Colonic mucosa (tissue), 4 donors: Measurements from ENCODE around the gene RAPGEF6. TPM values are rescaled to one million over a fixed set of nuclear protein-coding genes. Genes with fewer than 3 reads are reported as not detected.

Experiments used
- DNase-seq: peaks from one replicate; pipeline ENCODE4 v3.0.0-alpha.2; 2020
- H3K27ac ChIP-seq: fragments of 200-600 bp; one replicate; pipeline ENCODE4 v1.8.0; 2021
- H3K27me3 ChIP-seq: fragments of 200-600 bp; one replicate; pipeline ENCODE4 v1.8.0; 2021
- H3K36me3 ChIP-seq: fragments of 200-600 bp; one replicate; pipeline ENCODE4 v1.8.0; 2021
- H3K4me1 ChIP-seq: fragments of 200-600 bp; one replicate; pipeline ENCODE4 v1.8.0; 2021; ENCODE audit warnings: mild to moderate bottlenecking
- H3K4me3 ChIP-seq: fragments of 200-600 bp; one replicate; pipeline ENCODE4 v1.8.0; 2021
- H3K9ac ChIP-seq, 2 donors: one replicate each; pipeline ENCODE4 v1.7.0; 2013; ENCODE audit warnings: control low read depth in 2 of 2, low read depth in 2 of 2, low read length in 2 of 2
- H3K9me3 ChIP-seq: fragments of 200-600 bp; one replicate; pipeline ENCODE4 v1.8.0; 2021
- intact Hi-C: fragments of 100-400 bp; cut with DNase I; formaldehyde crosslinking; loops from one replicate; pipeline ENCODE4 v1.14.1; 2022
- total RNA-seq, 2 donors: library from RNA; stranded (reverse); fragmentation: NEBNext Ultra II Directional in 1 of 2; extraction: Animal tissue kit (Norgen Biotek cat#: 25700) in 1 of 2; gene quantifications; one replicate each; pipeline ENCODE4 v1.2.1, GENCODE V29; 2021
- TF ChIP-seq, protein P1 (sequence below): fragments of 200-600 bp; IDR thresholded peaks from one replicate; pipeline ENCODE4 v1.8.0; 2022; ENCODE audit warnings: antibody characterized with exemption, mild to moderate bottlenecking
- donor health status: healthy.
- donor health status: DM: no; HTN: no; CAD: no.
- donor health status: DM: no; HTN: no; CAD: no.

RAPGEF6 gene
- total RNA-seq, 2 donors from 2014 or later, result 14.9 to 16.2 TPM

DNA sequence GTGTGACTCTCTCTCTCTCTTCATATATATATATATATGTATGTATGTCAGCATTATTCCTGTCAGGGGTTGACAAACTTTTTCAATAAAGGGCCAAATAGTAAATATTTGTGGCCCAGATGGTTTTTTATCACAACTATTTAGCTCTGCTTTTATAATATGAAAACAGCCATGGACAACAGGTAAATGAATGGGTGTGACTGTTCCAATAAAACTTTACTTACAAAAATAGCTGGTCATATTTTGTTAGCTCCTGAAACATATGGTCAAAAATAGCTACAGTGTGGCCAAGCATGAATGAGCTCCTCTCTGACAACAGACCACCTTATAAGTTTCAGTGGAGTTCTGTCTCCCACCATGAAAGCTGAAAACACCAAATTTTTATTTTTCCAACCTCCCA is 21.6 kb downstream of the RAPGEF6 start:
- no peaks in the 10 kb centered on the region for H3K9me3 ChIP-seq
- no peaks in the 10 kb centered on the region for H3K27me3 ChIP-seq
- no peaks in the 10 kb centered on the region for H3K36me3 ChIP-seq
- DNase-seq, result no peak
- intact Hi-C loops, result no loop called here
- no peak overlapping the region for H3K27ac ChIP-seq
- H3K4me3 ChIP-seq, result no peak overlapping the region
- H3K9ac ChIP-seq, result no peak overlapping the region
- TF ChIP-seq, protein P1, sequence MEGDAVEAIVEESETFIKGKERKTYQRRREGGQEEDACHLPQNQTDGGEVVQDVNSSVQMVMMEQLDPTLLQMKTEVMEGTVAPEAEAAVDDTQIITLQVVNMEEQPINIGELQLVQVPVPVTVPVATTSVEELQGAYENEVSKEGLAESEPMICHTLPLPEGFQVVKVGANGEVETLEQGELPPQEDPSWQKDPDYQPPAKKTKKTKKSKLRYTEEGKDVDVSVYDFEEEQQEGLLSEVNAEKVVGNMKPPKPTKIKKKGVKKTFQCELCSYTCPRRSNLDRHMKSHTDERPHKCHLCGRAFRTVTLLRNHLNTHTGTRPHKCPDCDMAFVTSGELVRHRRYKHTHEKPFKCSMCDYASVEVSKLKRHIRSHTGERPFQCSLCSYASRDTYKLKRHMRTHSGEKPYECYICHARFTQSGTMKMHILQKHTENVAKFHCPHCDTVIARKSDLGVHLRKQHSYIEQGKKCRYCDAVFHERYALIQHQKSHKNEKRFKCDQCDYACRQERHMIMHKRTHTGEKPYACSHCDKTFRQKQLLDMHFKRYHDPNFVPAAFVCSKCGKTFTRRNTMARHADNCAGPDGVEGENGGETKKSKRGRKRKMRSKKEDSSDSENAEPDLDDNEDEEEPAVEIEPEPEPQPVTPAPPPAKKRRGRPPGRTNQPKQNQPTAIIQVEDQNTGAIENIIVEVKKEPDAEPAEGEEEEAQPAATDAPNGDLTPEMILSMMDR, result no peak
- H3K4me1 ChIP-seq, result no peaks in the 10 kb centered on the region

GRCh38 chr5:131611064-131611381 is 24.0 kb downstream of the RAPGEF6 start:
- no peak overlapping the region for H3K4me3 ChIP-seq
- no peaks in the 10 kb centered on the region for H3K36me3 ChIP-seq
- H3K27ac ChIP-seq, result no peak overlapping the region
- H3K27me3 ChIP-seq, result no peaks in the 10 kb centered on the region
- H3K4me1 ChIP-seq, result no peaks in the 10 kb centered on the region
- H3K9me3 ChIP-seq, result no peaks in the 10 kb centered on the region
- no peak overlapping the region for H3K9ac ChIP-seq
- DNase-seq, result no peak
- TF ChIP-seq, protein P1, result no peak
- intact Hi-C loops, result no loop called here

DNA sequence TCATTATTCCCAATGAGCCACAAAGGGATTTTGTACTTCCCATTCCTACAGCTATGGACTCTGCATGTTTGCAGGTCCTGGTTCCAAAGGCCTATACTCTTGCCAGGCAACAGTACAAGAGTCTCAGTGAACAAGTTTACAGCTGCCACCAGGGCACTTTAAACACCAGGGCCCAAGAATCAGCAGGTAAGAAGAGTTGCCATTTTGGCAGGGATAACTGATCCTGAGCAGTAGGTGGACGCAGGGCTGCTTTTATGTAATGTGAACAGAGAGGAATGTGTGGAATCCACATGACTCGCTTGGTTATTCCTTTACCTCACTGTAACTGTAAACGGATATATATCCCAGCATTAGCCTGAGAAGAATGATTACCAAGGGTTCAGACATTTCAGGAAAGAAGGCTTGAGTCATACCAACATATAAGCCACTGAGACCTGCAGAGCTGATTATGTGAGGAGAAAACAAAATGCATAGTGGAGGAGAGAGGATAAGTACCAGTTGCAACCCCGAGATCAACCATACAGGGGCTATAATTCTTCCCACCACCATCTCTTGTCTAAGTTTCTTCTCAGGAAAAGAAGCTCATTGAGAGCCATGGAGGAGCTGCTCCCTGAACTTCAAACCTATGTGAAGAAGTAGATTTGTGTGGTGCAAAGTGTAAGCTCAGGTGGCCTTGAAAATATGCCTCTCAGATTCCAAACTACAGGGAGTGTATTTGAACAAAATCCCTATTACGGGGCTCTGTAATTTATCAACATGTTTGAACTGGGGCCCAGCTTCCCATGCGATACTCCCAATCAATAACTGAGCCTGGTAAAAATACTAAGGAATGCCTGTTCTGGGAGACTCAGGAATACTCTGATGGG is 24.6 kb downstream of the RAPGEF6 start:
- intact Hi-C loops, result no loop called here
- Histone ChIP-seq H3K27me3 (no peaks in the 10 kb centered on the region), H3K4me3 (no peak overlapping the region), H3K4me1 (no peaks in the 10 kb centered on the region), H3K27ac (no peak overlapping the region), H3K9ac (no peak overlapping the region), H3K9me3 (no peaks in the 10 kb centered on the region), H3K36me3 (no peaks in the 10 kb centered on the region)
- TF ChIP-seq, protein P1, result no peak
- no peak for DNase-seq

- Histone ChIP-seq H3K36me3 (no peaks in the 10 kb centered on the region), H3K9me3 (no peaks in the 10 kb centered on the region), H3K9ac (no peak overlapping the region), H3K27me3 (no peaks in the 10 kb centered on the region), H3K4me1 (no peaks in the 10 kb centered on the region), H3K27ac (no peak overlapping the region), H3K4me3 (no peak overlapping the region)
- no peak for DNase-seq
- TF ChIP-seq, protein P1, result no peak
- intact Hi-C loops, result no loop called here
These were observed 25.3 kb downstream of the RAPGEF6 start for GRCh38 chr5:131609774-131610173.

DNA sequence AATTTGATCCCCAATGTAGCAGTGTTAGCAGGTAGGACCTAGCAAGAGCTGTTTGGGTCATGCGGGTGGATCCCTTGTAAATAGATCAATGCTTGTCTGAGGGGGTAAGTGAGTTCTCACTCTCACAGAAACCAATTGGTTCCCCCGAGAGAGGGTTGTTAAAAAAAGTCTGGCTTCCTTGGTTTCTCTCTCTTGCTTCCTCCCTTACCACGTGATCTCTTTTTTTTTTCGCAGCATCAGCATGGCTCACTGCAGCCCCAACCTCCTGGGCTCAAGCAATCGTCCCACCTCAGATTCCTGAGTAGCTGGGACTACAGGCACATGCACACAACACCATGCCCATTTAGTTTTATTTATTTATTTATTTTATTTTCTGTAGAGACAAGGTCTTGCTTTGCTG is 26.4 kb downstream of the RAPGEF6 start:
- intact Hi-C loops, result no loop called here
- H3K36me3 ChIP-seq, result no peaks in the 10 kb centered on the region
- no peak overlapping the region for H3K27ac ChIP-seq
- no peak for DNase-seq
- H3K27me3 ChIP-seq, result no peaks in the 10 kb centered on the region
- H3K9me3 ChIP-seq, result no peaks in the 10 kb centered on the region
- no peaks in the 10 kb centered on the region for H3K4me1 ChIP-seq
- TF ChIP-seq, protein P1, result no peak
- no peak overlapping the region for H3K9ac ChIP-seq
- no peak overlapping the region for H3K4me3 ChIP-seq
